ENCODE results near the gene SMPD2. TPM values are rescaled to one million over a fixed set of nuclear protein-coding genes. Genes with fewer than 3 reads are reported as not detected.

Gene SMPD2
- total and polyA plus RNA-seq, 2 experiments from 2014 or later = 5.6 to 10.9 TPM

DNA sequence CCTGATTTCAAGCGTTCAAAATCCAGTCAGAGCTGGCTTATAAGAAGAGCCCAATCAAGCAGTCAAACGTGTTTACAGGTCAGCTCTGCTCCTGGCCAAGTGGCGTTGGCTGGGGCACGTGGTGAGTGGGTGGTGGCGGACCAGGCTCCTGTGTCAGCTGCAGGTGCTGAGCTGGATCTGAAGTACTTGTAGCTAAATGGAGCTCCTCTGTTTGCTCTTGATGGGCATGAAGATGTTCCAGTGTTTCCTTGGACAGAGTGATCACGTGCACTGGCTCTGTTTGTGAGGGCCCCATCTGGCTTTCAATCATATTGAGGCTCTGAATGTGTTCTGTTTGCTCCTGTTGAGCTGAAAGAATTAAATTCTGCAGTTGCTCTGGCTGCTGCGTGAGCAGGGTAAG, 25.2 kb downstream of the SMPD2 start:
- Histone ChIP-seq H3K36me3 (ENCODE audit: insufficient read depth) (peaks cover 56% of the 10 kb centered on the region), H3K4me1 (ENCODE audit: insufficient read depth) (no peaks in the 10 kb centered on the region), H3K4me2 (no peak overlapping the region), H3F3A (replicated peaks; ENCODE audit: low read depth) (no peaks in the 10 kb centered on the region), H2AFZ (no peak overlapping the region), H3K9me2 (ENCODE audit: insufficient read depth) (no peaks in the 10 kb centered on the region), H3K27ac (ENCODE audit: low read depth) (no peak overlapping the region), H3K79me2 (replicated peaks; ENCODE audit: insufficient read depth) (peaks cover 19% of the 10 kb centered on the region), H3K4me3 (no peak overlapping the region), H3K27me3 (ENCODE audit: insufficient read depth) (no peaks in the 10 kb centered on the region), H4K20me1 (replicated peaks; ENCODE audit: insufficient read depth) (peaks cover 22% of the 10 kb centered on the region)
- no peak for ATAC-seq
- Mint-ChIP-seq H3K27me3 (ENCODE audit: insufficient read depth, low read depth, poor library complexity) (no peaks in the 10 kb centered on the region), H3K4me3 (no peak overlapping the region), H3K27ac (no peak overlapping the region), H3K4me1 (no peaks in the 10 kb centered on the region), H3K9me3 (no peaks in the 10 kb centered on the region; the same call in 2 of the 3 replicates), H3K36me3 (ENCODE audit: low read depth) (peaks cover 96% of the 10 kb centered on the region)
- no peak for TF ChIP-seq ZNF114 (CRISPR knock-in tag; IDR thresholded peaks at IDR 0.05)
- TF ChIP-seq, protein P1, sequence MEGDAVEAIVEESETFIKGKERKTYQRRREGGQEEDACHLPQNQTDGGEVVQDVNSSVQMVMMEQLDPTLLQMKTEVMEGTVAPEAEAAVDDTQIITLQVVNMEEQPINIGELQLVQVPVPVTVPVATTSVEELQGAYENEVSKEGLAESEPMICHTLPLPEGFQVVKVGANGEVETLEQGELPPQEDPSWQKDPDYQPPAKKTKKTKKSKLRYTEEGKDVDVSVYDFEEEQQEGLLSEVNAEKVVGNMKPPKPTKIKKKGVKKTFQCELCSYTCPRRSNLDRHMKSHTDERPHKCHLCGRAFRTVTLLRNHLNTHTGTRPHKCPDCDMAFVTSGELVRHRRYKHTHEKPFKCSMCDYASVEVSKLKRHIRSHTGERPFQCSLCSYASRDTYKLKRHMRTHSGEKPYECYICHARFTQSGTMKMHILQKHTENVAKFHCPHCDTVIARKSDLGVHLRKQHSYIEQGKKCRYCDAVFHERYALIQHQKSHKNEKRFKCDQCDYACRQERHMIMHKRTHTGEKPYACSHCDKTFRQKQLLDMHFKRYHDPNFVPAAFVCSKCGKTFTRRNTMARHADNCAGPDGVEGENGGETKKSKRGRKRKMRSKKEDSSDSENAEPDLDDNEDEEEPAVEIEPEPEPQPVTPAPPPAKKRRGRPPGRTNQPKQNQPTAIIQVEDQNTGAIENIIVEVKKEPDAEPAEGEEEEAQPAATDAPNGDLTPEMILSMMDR (conservative IDR thresholded peaks at IDR 0.05; ENCODE audit: low read depth in 2 of 2) = no peak
- TF ChIP-seq CREB1 (CRISPR knock-in tag; IDR thresholded peaks at IDR 0.05; ENCODE audit: low read depth) = no peak
- no peak for DNase-seq (ENCODE audit: low spot score)

DNA sequence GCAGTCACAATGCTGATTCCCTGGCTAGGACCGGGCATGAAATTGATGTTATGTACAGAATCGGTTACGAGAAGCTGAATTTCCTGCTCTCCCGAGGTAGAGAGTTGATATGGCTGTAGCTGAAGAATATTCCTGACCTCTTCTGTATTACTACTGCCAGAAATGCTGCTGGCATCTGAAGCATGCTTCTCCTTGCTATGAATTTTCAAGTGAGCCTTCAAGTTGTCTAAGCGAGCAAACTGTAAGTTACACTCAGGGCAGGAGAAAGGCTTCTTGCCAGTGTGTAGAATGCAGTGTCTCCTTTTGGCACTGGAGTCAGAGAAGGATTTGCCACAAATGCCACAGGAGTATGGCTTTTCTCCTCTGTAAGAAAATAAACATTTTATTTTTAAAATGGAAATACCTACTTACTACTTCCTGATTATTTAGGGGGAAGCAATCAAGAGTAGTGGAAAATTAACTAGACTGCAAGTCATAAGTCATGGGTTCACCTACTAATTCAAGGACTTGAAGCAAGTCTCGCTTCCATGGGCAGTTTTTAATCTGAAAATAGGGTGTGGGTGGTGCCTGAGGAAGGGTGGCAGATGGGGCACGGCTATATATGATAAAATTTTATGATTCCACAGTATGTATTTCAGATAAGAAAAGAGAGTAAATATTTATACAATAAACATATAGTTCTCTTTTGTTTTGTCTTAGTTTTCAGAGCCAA, 25.8 kb downstream of the SMPD2 start:
- H3K9me2 ChIP-seq (ENCODE audit: insufficient read depth) = no peaks in the 10 kb centered on the region
- Mint-ChIP-seq H3K4me1 (no peaks in the 10 kb centered on the region), H3K27ac (no peak overlapping the region), H3K36me3 (ENCODE audit: low read depth) (peaks cover 96% of the 10 kb centered on the region), H3K4me3 (no peak overlapping the region), H3K27me3 (ENCODE audit: insufficient read depth, low read depth, poor library complexity) (no peaks in the 10 kb centered on the region), H3K9me3 (no peaks in the 10 kb centered on the region; the same call in 2 of the 3 replicates)
- H3F3A ChIP-seq (replicated peaks; ENCODE audit: low read depth) = no peaks in the 10 kb centered on the region
- no peak overlapping the region for H3K4me2 ChIP-seq
- H3K27ac ChIP-seq (ENCODE audit: low read depth) = no peak overlapping the region
- no peaks in the 10 kb centered on the region for H3K27me3 ChIP-seq (ENCODE audit: insufficient read depth)
- ATAC-seq = no peak
- H3K79me2 ChIP-seq (replicated peaks; ENCODE audit: insufficient read depth) = peaks cover 21% of the 10 kb centered on the region
- H2AFZ ChIP-seq = no peak overlapping the region
- peaks cover 17% of the 10 kb centered on the region; the same call in 1 of the 2 replicates for H4K20me1 ChIP-seq (replicated peaks; ENCODE audit: insufficient read depth)
- no peaks in the 10 kb centered on the region for H3K4me1 ChIP-seq (ENCODE audit: insufficient read depth)
- no peak overlapping the region for H3K4me3 ChIP-seq
- H3K36me3 ChIP-seq (ENCODE audit: insufficient read depth) = peaks cover 58% of the 10 kb centered on the region
- DNase-seq (ENCODE audit: low spot score) = no peak
- TF ChIP-seq ZNF331 (CRISPR knock-in tag; IDR thresholded peaks at IDR 0.05; ENCODE audit: low read depth) (no peak), ZNF114 (CRISPR knock-in tag; IDR thresholded peaks at IDR 0.05) (no peak), STAT1 (IDR thresholded peaks at IDR 0.05; ENCODE audit: unreplicated experiment) (no peak), POLR2AphosphoS5 (IDR thresholded peaks at IDR 0.05; ENCODE audit: low read depth) (no peak), NANOG (IDR thresholded peaks at IDR 0.05; ENCODE audit: borderline replicate concordance) (no peak)
- TF ChIP-seq, protein P2, sequence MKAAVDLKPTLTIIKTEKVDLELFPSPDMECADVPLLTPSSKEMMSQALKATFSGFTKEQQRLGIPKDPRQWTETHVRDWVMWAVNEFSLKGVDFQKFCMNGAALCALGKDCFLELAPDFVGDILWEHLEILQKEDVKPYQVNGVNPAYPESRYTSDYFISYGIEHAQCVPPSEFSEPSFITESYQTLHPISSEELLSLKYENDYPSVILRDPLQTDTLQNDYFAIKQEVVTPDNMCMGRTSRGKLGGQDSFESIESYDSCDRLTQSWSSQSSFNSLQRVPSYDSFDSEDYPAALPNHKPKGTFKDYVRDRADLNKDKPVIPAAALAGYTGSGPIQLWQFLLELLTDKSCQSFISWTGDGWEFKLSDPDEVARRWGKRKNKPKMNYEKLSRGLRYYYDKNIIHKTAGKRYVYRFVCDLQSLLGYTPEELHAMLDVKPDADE (IDR thresholded peaks at IDR 0.05) = no peak
- TF ChIP-seq, protein P1 (conservative IDR thresholded peaks at IDR 0.05; ENCODE audit: low read depth in 2 of 2) = no peak
- TF ChIP-seq, protein P3, sequence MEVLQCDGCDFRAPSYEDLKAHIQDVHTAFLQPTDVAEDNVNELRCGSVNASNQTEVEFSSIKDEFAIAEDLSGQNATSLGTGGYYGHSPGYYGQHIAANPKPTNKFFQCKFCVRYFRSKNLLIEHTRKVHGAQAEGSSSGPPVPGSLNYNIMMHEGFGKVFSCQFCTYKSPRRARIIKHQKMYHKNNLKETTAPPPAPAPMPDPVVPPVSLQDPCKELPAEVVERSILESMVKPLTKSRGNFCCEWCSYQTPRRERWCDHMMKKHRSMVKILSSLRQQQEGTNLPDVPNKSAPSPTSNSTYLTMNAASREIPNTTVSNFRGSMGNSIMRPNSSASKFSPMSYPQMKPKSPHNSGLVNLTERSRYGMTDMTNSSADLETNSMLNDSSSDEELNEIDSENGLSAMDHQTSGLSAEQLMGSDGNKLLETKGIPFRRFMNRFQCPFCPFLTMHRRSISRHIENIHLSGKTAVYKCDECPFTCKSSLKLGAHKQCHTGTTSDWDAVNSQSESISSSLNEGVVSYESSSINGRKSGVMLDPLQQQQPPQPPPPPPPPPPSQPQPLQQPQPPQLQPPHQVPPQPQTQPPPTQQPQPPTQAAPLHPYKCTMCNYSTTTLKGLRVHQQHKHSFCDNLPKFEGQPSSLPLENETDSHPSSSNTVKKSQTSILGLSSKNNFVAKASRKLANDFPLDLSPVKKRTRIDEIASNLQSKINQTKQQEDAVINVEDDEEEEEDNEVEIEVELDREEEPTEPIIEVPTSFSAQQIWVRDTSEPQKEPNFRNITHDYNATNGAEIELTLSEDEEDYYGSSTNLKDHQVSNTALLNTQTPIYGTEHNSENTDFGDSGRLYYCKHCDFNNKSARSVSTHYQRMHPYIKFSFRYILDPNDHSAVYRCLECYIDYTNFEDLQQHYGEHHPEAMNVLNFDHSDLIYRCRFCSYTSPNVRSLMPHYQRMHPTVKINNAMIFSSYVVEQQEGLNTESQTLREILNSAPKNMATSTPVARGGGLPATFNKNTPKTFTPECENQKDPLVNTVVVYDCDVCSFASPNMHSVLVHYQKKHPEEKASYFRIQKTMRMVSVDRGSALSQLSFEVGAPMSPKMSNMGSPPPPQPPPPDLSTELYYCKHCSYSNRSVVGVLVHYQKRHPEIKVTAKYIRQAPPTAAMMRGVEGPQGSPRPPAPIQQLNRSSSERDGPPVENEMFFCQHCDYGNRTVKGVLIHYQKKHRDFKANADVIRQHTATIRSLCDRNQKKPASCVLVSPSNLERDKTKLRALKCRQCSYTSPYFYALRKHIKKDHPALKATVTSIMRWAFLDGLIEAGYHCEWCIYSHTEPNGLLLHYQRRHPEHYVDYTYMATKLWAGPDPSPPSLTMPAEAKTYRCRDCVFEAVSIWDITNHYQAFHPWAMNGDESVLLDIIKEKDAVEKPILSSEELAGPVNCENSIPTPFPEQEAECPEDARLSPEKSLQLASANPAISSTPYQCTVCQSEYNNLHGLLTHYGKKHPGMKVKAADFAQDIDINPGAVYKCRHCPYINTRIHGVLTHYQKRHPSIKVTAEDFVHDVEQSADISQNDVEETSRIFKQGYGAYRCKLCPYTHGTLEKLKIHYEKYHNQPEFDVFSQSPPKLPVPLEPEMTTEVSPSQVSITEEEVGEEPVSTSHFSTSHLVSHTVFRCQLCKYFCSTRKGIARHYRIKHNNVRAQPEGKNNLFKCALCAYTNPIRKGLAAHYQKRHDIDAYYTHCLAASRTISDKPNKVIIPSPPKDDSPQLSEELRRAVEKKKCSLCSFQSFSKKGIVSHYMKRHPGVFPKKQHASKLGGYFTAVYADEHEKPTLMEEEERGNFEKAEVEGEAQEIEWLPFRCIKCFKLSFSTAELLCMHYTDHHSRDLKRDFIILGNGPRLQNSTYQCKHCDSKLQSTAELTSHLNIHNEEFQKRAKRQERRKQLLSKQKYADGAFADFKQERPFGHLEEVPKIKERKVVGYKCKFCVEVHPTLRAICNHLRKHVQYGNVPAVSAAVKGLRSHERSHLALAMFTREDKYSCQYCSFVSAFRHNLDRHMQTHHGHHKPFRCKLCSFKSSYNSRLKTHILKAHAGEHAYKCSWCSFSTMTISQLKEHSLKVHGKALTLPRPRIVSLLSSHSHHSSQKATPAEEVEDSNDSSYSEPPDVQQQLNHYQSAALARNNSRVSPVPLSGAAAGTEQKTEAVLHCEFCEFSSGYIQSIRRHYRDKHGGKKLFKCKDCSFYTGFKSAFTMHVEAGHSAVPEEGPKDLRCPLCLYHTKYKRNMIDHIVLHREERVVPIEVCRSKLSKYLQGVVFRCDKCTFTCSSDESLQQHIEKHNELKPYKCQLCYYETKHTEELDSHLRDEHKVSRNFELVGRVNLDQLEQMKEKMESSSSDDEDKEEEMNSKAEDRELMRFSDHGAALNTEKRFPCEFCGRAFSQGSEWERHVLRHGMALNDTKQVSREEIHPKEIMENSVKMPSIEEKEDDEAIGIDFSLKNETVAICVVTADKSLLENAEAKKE (CRISPR knock-in tag; IDR thresholded peaks at IDR 0.05) = no peak

All from GM23338 (cell line).